ENCODE results near the gene RNF121.

RNF121 gene

DNA sequence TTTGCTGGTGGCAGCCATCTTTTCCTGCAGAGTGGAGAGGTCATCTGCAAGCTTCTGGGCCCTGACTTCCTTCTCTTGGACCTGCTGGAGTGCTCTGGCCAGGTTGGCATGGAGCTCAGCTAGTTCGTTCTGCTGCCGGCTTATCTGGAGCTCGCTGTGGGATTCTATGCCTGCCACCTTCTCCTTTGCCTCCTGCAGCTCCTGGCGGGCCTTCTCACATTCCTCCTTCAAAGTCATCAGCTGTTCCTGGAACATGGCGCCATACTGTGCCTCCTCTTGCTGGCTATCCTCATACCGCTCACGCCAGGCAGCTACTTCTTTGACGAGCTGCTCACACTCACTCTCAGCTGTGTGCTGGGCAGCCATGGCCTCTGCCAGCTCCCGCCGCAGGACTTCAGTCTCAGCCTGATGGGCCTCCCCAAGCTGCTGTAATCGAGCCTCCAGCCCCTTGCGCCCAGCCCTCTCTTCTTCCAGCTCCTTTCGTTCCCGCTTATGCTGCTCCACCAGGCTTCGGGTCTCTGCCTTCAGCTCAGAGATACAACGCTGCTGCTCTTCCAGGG is 86.0 kb downstream of the RNF121 start:
- TF ChIP-seq, protein P1, sequence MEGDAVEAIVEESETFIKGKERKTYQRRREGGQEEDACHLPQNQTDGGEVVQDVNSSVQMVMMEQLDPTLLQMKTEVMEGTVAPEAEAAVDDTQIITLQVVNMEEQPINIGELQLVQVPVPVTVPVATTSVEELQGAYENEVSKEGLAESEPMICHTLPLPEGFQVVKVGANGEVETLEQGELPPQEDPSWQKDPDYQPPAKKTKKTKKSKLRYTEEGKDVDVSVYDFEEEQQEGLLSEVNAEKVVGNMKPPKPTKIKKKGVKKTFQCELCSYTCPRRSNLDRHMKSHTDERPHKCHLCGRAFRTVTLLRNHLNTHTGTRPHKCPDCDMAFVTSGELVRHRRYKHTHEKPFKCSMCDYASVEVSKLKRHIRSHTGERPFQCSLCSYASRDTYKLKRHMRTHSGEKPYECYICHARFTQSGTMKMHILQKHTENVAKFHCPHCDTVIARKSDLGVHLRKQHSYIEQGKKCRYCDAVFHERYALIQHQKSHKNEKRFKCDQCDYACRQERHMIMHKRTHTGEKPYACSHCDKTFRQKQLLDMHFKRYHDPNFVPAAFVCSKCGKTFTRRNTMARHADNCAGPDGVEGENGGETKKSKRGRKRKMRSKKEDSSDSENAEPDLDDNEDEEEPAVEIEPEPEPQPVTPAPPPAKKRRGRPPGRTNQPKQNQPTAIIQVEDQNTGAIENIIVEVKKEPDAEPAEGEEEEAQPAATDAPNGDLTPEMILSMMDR (IDR thresholded peaks at IDR 0.05; ENCODE audit: low read depth, low read length): no peak
- in situ Hi-C loops (cut with HindIII; ENCODE audit: low sequenced_read_pairs): no loop called here
- DNase-seq (ENCODE audit: low read depth, low spot score): no peak
- no peak overlapping the region for H3K4me3 ChIP-seq (ENCODE audit: low read depth, low read length)

DNA sequence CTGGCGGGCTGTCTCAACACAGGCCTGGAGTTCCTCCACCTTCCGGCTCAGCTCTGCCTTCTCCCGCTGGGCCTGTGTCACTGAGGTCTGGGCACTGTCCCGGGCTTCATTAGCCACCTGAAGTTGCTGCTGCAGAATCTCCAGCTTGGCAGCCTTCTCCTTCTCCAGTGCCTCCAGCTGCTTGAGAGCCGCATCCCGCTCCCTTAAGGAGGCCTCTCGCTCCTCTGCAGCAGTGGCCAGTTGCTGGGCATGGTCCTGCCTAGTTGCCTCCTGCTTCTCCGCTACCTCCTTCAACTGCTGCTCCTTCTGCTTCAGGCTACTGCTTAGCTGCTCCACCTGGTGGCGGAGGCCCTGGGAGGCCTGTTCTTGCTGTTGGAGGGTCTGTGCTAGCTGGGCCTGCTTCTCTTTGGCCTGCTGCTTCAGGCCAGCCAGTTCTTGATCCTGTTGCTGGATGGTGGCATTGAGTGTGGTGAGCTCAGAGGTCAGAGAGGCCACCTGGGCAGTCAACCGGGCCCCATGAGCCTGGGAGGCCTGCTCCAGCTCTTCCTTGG is 86.7 kb downstream of the RNF121 start:
- in situ Hi-C loops (cut with HindIII; ENCODE audit: low sequenced_read_pairs): no loop called here
- TF ChIP-seq, protein P1 (IDR thresholded peaks at IDR 0.05; ENCODE audit: low read depth, low read length): peak; percentile 70
- DNase-seq (ENCODE audit: low read depth, low spot score): peak; percentile 26
- no peak overlapping the region for H3K4me3 ChIP-seq (ENCODE audit: low read depth, low read length)

DNA sequence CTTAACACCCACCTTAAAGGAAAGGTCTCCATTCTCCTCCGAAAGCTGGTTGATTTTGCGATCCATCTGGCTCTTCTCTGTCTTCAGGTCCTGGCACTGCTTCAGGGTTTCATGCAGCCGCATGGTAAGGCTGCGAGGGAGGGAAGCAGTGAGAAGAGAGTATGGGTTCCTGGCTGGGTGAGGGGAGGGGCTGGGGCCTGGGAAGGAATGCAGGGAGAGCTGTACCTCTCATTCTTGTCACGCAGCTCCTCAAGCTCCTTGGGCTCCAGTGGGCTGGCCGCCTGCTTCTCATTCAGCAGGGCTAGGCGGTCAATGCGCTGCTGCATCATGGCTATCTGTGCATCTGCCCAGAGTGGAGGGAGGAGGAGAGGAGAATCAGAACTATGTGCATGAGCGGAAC is 89.3 kb downstream of the RNF121 start:
- TF ChIP-seq, protein P1 (IDR thresholded peaks at IDR 0.05; ENCODE audit: low read depth, low read length): no peak
- H3K4me3 ChIP-seq (ENCODE audit: low read depth, low read length): no peak overlapping the region
- in situ Hi-C loops (cut with HindIII; ENCODE audit: low sequenced_read_pairs): no loop called here

DNA sequence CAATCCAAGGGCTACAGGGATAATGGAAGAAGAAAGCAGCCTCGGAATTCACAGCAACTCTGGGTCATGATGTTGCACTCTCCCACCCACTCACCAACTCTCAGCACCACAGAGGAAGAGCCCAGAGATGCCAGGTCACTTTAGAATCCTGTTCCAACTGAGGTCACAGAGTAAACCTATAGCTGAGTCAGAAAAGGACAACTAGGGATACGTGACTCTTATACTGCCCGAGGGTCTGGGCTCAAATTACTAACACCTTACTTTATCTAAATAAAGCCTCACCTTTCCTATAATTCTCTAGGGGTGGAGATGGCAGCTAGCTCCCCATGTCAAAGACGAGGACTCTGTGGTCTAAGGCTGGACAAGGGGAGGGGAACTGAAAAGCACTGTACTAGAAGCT is 94.5 kb downstream of the RNF121 start:
- in situ Hi-C loops (cut with HindIII; ENCODE audit: low sequenced_read_pairs): no loop called here
- DNase-seq (ENCODE audit: low read depth, low spot score): no peak
- TF ChIP-seq, protein P1 (IDR thresholded peaks at IDR 0.05; ENCODE audit: low read depth, low read length): no peak
- H3K4me3 ChIP-seq (ENCODE audit: low read depth, low read length): no peak overlapping the region

More for the DNA sequence above, 89.3 kb downstream of the RNF121 start:
- DNase-seq (ENCODE audit: low read depth, low spot score): no peak

DNA sequence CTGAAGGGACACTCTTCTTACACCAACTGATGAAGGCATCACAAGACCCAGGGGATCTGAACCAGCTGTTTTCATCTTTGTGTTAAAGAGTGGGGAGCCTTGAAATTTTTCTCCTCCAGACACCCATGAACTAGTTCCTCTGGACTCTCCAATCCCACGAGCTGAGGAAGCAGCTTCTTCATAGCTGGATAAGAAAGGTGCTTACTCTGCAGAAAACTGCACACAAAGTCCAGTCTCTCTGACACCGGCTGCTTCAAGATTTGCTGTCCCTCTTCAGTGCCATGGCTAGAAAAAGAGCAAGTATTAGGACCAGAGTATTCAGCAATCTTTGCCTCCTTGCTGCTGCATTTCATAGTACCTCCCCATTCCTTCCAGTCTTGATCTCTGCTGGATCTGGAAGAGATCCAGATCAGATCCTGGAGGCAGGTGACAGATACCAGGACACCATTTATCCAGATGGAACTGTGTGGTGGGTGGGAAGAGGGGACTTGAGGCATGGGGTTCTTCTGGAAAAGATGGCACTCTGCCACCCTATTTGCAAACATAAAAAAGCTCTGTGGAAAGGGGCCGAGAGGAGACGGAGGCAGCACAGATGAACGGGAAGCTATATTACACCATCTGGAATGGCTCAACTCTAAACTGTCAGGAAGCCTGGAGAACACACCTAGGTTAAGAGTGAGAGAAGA is 95.4 kb downstream of the RNF121 start:
- no peak for DNase-seq (ENCODE audit: low read depth, low spot score)
- in situ Hi-C loops (cut with HindIII; ENCODE audit: low sequenced_read_pairs): no loop called here
- TF ChIP-seq, protein P1 (IDR thresholded peaks at IDR 0.05; ENCODE audit: low read depth, low read length): no peak
- H3K4me3 ChIP-seq (ENCODE audit: low read depth, low read length): no peak overlapping the region

DNA sequence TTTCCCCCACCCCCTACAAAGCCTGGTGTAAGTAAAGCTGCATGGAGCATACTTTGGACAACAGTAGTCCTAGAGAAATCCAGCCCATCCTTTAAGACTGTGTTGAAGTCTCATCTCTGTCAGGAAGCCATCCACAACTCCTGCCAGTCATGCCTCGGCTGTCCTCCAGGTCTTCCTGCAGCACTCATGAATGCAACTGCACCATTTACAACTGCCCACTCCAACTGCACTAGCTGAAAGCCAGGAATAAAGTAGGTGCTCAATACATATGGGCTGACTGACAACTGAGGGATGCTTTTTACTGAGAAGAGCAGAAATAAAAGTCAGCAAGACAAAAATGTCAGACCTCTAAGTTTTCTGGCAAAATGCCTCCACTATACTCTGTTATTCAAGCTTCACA is 97.2 kb downstream of the RNF121 start:
- no peak overlapping the region for H3K4me3 ChIP-seq (ENCODE audit: low read depth, low read length)
- DNase-seq (ENCODE audit: low read depth, low spot score): no peak
- TF ChIP-seq, protein P1 (IDR thresholded peaks at IDR 0.05; ENCODE audit: low read depth, low read length): no peak
- in situ Hi-C loops (cut with HindIII; ENCODE audit: low sequenced_read_pairs): no loop called here
